Spleen (tissue), 11 donors: ENCODE results near the gene NMNAT3. TPM values are rescaled to one million over a fixed set of nuclear protein-coding genes. Genes with fewer than 3 reads are reported as not detected.

ENCODE experiments used
- DNase-seq: peaks from one replicate; pipeline ENCODE4 v3.0.0-alpha.2; 2020
- H3K27ac ChIP-seq, 8 donors: fragments of 200-600 bp; sonication (generic) in 7 of 8; 1 replicate in 4 of 8; 2 replicates in 4 of 8; pipeline versions ENCODE4 v1.5.0 to v1.8.0; 2016 to 2021; ENCODE audit warnings: inconsistent platforms in 4 of 8, mild to moderate bottlenecking in 4 of 8, moderate library complexity in 1 of 8
- H3K27me3 ChIP-seq, 7 donors: fragments of 200-600 bp; sonication (generic) in 6 of 7; replicated peaks in 1 of 7; 1 replicate in 4 of 7; 2 replicates in 3 of 7; pipeline versions ENCODE4 v1.5.0 to v1.8.0; 2016 to 2021; ENCODE audit warnings: inconsistent platforms in 3 of 7, mild to moderate bottlenecking in 1 of 7
- H3K36me3 ChIP-seq, 6 donors: fragments of 200-600 bp; sonication (generic) in 5 of 6; 1 replicate in 4 of 6; 2 replicates in 2 of 6; pipeline versions ENCODE4 v1.5.0 to v1.8.0; 2016 to 2021; ENCODE audit warnings: inconsistent platforms in 2 of 6
- H3K4me1 ChIP-seq, 6 donors: fragments of 200-600 bp; sonication (generic) in 5 of 6; 1 replicate in 3 of 6; 2 replicates in 3 of 6; pipeline versions ENCODE4 v1.5.0 to v1.8.0; 2016 to 2021; ENCODE audit warnings: inconsistent platforms in 3 of 6
- H3K4me3 ChIP-seq, 8 donors: fragments of 200-600 bp; sonication (generic) in 7 of 8; 1 replicate in 4 of 8; 2 replicates in 4 of 8; pipeline versions ENCODE4 v1.5.0 to v1.8.0; 2016 to 2021; ENCODE audit warnings: inconsistent platforms in 4 of 8, mild to moderate bottlenecking in 4 of 8, moderate library complexity in 2 of 8
- H3K9me3 ChIP-seq, 8 donors: fragments of 200-600 bp; sonication (generic) in 7 of 8; 1 replicate in 4 of 8; 2 replicates in 4 of 8; pipeline versions ENCODE4 v1.5.0 to v1.8.0; 2016 to 2021; ENCODE audit warnings: inconsistent platforms in 4 of 8
- POLR2A ChIP-seq, 3 donors: fragments of 450-650 bp; IDR thresholded peaks; one replicate each; pipeline ENCODE4 v1.5.1; 2017; ENCODE audit warnings: antibody characterized with exemption in 3 of 3, mild to moderate bottlenecking in 1 of 3
- POLR2AphosphoS5 ChIP-seq, 3 donors: sonication (generic); formaldehyde crosslinking; IDR thresholded peaks; one replicate each; pipeline ENCODE4 v1.5.1; 2017; ENCODE audit warnings: antibody characterized with exemption in 3 of 3
- WGBS, 5 donors: extraction: QIAGEN DNeasy Blood & Tissue Kit in 3 of 5; methylation state at CpG; one replicate each; pipeline versions ENCODE4 v1.1.5 to v1.1.7; 2013 to 2018; 5-methylcytosine and 5-hydroxymethylcytosine counted together
- intact Hi-C: fragments of 100-400 bp; cut with DNase I; formaldehyde crosslinking; loops from one replicate; pipeline ENCODE4 v1.15.0; 2023; ENCODE audit warnings: low total_unique reads
- polyA plus RNA-seq, 3 donors: library from polyadenylated mRNA; stranded (reverse); fragments of 200-250 nt; gene quantifications; one replicate each; pipeline ENCODE4 v1.2.1, GENCODE V29; 2013
- total RNA-seq, 7 donors: library from RNA; depleted of rRNA in 3 of 7; stranded (reverse); fragments of >200 nt in 3 of 7; fragmentation: NEBNext Ultra II Directional in 4 of 7; extraction: Animal tissue kit (Norgen Biotek cat#: 25700) in 4 of 7; gene quantifications; one replicate each; pipeline versions ENCODE4 v1.1.0 to v1.2.1, GENCODE V29; 2016 to 2021
- TF ChIP-seq, protein P1 (sequence below), 11 experiments: fragments of 200-600 bp in 7 of 11; fragments of 450-650 bp in 4 of 11; sonication (generic) in 4 of 11; IDR thresholded peaks in 8 of 11; conservative IDR thresholded peaks in 3 of 11; 1 replicate in 7 of 11; 2 replicates in 4 of 11; pipeline versions ENCODE4 v1.4.0 to v1.8.0; 2016 to 2021; ENCODE audit warnings: antibody characterized with exemption in 11 of 11, inconsistent platforms in 4 of 11, mild to moderate bottlenecking in 1 of 11
- donor health status: healthy with polysubstance abuse.
- donor health status: DM: no; HTN: no; CAD: no; lungs with moderate emphysema.
- donor health status: DM: no; HTN: no; CAD: no.
- donor health status: Bipolar disorder and iron deficiency.
- donor health status: healthy.
- donor health status: DM: no; HTN: no; CAD: no.
- donor health status: DM: yes; HTN: yes; CAD: no.

The NMNAT3 gene
- total and polyA plus RNA-seq, 10 donors = 2.6 to 12.5 (median 7.0) TPM

DNA sequence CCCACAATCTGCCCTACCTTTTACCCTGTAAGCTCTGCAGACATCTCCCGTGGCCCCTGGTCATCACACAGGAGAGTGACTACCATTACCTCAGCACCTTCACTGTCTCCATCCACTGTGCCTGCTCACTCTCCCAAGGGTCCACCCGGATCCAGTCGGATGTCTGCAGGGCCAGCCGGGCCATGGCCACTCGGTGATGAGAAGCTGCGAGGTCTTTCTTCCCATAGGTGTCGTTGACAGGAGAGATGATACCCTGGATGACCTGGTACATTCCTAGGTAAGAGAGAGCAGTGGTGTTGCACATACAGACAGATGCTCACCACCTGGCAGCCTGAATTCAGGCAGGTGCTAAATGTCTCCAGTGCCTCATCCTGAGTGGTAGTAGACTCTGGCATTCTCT, 99.0 kb downstream of the NMNAT3 start:
- H3K4me3 ChIP-seq = no peak overlapping the region

DNA sequence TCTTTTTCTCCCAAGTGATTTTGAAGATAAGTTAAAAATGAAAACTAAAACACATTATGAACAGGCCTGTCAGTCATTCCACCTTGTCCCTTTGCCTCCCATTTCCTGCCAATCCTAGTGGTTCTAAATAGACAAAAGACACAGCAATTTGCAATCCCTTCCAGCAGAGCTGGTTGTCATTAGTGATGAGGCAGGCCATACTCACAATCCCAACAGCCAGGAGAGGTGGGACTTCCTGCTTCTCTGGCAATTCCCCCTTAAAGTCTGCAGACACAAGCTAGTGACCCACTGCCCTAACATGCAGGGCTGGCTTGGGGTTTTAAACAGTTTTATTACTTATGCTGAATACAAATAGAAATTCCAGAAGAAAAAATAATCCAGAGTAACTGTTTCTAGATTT, 99.9 kb downstream of the NMNAT3 start:
- TF ChIP-seq POLR2A (IDR thresholded peaks at IDR 0.05) (no peak), POLR2AphosphoS5 (IDR thresholded peaks at IDR 0.05) (no peak)
- TF ChIP-seq, protein P1, sequence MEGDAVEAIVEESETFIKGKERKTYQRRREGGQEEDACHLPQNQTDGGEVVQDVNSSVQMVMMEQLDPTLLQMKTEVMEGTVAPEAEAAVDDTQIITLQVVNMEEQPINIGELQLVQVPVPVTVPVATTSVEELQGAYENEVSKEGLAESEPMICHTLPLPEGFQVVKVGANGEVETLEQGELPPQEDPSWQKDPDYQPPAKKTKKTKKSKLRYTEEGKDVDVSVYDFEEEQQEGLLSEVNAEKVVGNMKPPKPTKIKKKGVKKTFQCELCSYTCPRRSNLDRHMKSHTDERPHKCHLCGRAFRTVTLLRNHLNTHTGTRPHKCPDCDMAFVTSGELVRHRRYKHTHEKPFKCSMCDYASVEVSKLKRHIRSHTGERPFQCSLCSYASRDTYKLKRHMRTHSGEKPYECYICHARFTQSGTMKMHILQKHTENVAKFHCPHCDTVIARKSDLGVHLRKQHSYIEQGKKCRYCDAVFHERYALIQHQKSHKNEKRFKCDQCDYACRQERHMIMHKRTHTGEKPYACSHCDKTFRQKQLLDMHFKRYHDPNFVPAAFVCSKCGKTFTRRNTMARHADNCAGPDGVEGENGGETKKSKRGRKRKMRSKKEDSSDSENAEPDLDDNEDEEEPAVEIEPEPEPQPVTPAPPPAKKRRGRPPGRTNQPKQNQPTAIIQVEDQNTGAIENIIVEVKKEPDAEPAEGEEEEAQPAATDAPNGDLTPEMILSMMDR (IDR thresholded peaks at IDR 0.05 in 8 of 11, conservative IDR thresholded peaks at IDR 0.05 in 3 of 11) = no peak
- Histone ChIP-seq H3K27ac (no peak overlapping the region), H3K9me3 (no peaks in the 10 kb centered on the region), H3K4me3 (no peak overlapping the region), H3K4me1 (peaks cover 0 to 20% (median 15%) of the 10 kb centered on the region in 6 donors), H3K27me3 (no peaks in the 10 kb centered on the region), H3K36me3 (peaks cover 0 to 6% (median 0%) of the 10 kb centered on the region in 6 donors)
- no peak for DNase-seq
- intact Hi-C loops = no loop called here

More for the DNA sequence above, 99.0 kb downstream of the NMNAT3 start:
- WGBS, 5 donors = 90 to 98% (median 95%) methylated on average over 7 of the region's 7 CpGs
- no peak overlapping the region for H3K27ac ChIP-seq
- H3K27me3 ChIP-seq = no peaks in the 10 kb centered on the region
- TF ChIP-seq POLR2AphosphoS5 (IDR thresholded peaks at IDR 0.05) = no peak
- no peak for TF ChIP-seq POLR2A (IDR thresholded peaks at IDR 0.05)
- TF ChIP-seq, protein P1 (IDR thresholded peaks at IDR 0.05 in 8 of 11, conservative IDR thresholded peaks at IDR 0.05 in 3 of 11) = no peak
- H3K36me3 ChIP-seq = peaks cover 0 to 6% (median 0%) of the 10 kb centered on the region in 6 donors
- intact Hi-C loops = no loop called here
- peaks cover 0 to 12% (median 8%) of the 10 kb centered on the region in 6 donors for H3K4me1 ChIP-seq
- no peak for DNase-seq
- H3K9me3 ChIP-seq = no peaks in the 10 kb centered on the region

DNA sequence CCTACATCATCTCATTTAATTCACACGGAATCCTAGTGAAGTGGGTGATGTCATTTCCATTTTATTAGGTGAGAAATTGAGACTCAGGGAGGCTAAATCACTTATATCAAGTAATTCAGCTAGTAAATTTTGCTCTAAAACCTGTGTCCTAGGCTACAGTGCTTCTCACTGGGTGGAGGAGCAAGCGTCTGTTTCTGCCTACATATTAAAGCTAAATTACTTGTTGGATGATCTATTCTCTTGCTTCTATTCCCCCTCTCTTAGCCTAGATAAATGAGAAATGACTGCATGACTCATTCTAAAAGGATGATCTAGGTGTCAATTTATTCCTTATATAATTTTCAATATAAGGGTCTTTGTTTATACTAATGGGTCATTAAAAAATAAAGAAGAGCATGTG, 100.4 kb downstream of the NMNAT3 start:
- Histone ChIP-seq H3K27me3 (no peaks in the 10 kb centered on the region), H3K4me1 (peaks cover under 1 to 26% (median 20%) of the 10 kb centered on the region in 6 donors), H3K27ac (no peak overlapping the region), H3K36me3 (peaks cover 0 to 6% (median 0%) of the 10 kb centered on the region in 6 donors), H3K9me3 (no peaks in the 10 kb centered on the region), H3K4me3 (no peak overlapping the region)
- TF ChIP-seq POLR2AphosphoS5 (IDR thresholded peaks at IDR 0.05) = no peak
- TF ChIP-seq POLR2A (IDR thresholded peaks at IDR 0.05) = no peak
- TF ChIP-seq, protein P1 (IDR thresholded peaks at IDR 0.05 in 8 of 11, conservative IDR thresholded peaks at IDR 0.05 in 3 of 11) = no peak
- intact Hi-C loops = no loop called here
- DNase-seq = no peak
- WGBS, 5 donors = 87 to 96% (median 92%) methylated on average over 2 of the region's 2 CpGs

DNA sequence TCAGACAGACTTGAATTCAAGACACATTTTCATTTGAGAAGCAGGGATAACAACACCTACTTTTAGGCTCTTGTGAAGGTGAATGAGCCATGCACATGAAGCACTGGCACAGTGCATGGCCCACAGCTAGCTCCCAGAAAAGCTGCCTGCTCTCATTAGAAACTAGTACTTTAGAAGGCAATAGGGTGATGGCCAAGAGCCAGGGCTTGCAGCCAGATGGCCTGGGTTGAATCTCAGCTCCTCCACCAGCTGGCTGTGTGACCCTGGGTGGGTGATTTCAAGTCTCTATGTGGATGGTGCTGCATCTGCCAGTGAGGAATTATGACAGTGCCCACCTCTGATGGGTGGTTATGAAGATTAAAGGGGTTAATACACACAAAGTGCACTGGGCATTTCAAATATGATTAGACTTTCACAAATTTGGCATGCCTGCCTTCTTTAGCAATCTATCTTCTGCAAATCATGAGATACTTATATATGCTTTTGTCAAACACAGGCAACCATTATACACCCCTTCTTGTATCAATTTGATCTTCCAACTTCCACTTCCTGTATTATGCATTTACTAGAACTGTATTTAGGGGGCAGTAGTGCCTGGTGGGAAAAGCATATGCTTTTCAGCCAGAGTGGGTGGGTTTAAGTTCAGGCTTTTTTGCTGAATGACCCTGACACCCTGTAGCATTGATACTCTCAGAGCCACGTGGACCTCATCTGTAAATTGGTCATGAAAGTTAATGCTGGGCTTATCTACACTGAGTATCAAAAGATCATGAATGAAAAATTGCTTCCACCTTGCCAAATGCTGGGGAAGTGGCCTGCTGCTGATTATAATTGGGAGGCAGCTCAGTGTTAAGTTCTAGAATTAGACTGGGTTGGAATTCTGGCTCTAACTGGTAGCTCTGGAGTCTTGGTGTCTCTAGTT, 103.5 kb downstream of the NMNAT3 start:
- WGBS, 5 donors = 16 to 36% (median 31%) methylated on average over 1 of the region's 1 CpG

More for the DNA sequence above, 103.5 kb downstream of the NMNAT3 start:
- TF ChIP-seq POLR2AphosphoS5 (IDR thresholded peaks at IDR 0.05) = no peak
- TF ChIP-seq, protein P1 (IDR thresholded peaks at IDR 0.05 in 8 of 11, conservative IDR thresholded peaks at IDR 0.05 in 3 of 11) = no peak
- no peak for TF ChIP-seq POLR2A (IDR thresholded peaks at IDR 0.05)
- DNase-seq = no peak
- Histone ChIP-seq H3K27me3 (no peaks in the 10 kb centered on the region), H3K9me3 (no peaks in the 10 kb centered on the region), H3K4me3 (no peak overlapping the region), H3K27ac (no peak overlapping the region), H3K36me3 (peaks cover 0 to 6% (median 0%) of the 10 kb centered on the region in 6 donors), H3K4me1 (peaks cover 4 to 42% (median 24%) of the 10 kb centered on the region in 6 donors)
- intact Hi-C loops = no loop called here
